RWPE2 (cell line): ENCODE data around the gene ACSM5.
"Not testable (repeated sequence)": the region's sequence is repeated elsewhere in the genome, so short reads cannot be mapped to it uniquely, and the experiment has no call there.

Experiments
- ATAC-seq: fragments of 200-7000 bp; cut with Tn5 transposase; 3 replicates; pipeline ENCODE4 v1.9.1; 2021; ENCODE audit warnings: low read depth
- DNase-seq: peaks from one replicate; pipeline ENCODE4 v3.0.0-alpha.2; 2020; ENCODE audit warnings: low spot score
- H3K27ac ChIP-seq: fragments of 450-650 bp; 2 replicates; pipeline ENCODE4 v1.5.1; 2017; ENCODE audit warnings: mild to moderate bottlenecking; ENCODE audit not compliant: poor library complexity, severe bottlenecking
- H3K27me3 ChIP-seq: fragments of 250-450 bp; sonication (Bioruptor Pico); 2 replicates; pipeline ENCODE4 v1.5.1; 2021; ENCODE audit warnings: mild to moderate bottlenecking, moderate library complexity; ENCODE audit not compliant: insufficient read depth, poor library complexity, severe bottlenecking
- H3K36me3 ChIP-seq: fragments of 250-450 bp; sonication (Bioruptor Pico); 2 replicates; pipeline ENCODE4 v1.5.1; 2020; ENCODE audit warnings: low read depth, mild to moderate bottlenecking, moderate library complexity
- H3K4me1 ChIP-seq: fragments of 250-450 bp; sonication (Bioruptor Pico); 2 replicates; pipeline ENCODE4 v1.5.1; 2021; ENCODE audit warnings: mild to moderate bottlenecking, moderate library complexity; ENCODE audit not compliant: insufficient read depth, poor library complexity, severe bottlenecking
- H3K4me3 ChIP-seq: fragments of 250-450 bp; sonication (Bioruptor Pico); 2 replicates; pipeline ENCODE4 v1.5.1; 2021; ENCODE audit warnings: mild to moderate bottlenecking, moderate library complexity; ENCODE audit not compliant: severe bottlenecking
- H3K9me3 ChIP-seq: fragments of 250-450 bp; sonication (Bioruptor Pico); 2 replicates; pipeline ENCODE4 v1.5.1; 2021; ENCODE audit warnings: mild to moderate bottlenecking, moderate library complexity; ENCODE audit not compliant: severe bottlenecking
- TF ChIP-seq, protein P1 (sequence below): fragments of 450-650 bp; IDR thresholded peaks from one replicate; pipeline ENCODE4 v1.5.1; 2017; ENCODE audit warnings: mild to moderate bottlenecking, moderate library complexity; ENCODE audit not compliant: poor library complexity, severe bottlenecking

ACSM5 gene

GRCh38 chr16:20477188-20477744, 67.9 kb downstream of the ACSM5 start:
- not testable (repeated sequence) for H3K27ac ChIP-seq, H3K4me3 ChIP-seq, H3K4me1 ChIP-seq, ATAC-seq, H3K9me3 ChIP-seq, H3K36me3 ChIP-seq, DNase-seq, H3K27me3 ChIP-seq

DNA sequence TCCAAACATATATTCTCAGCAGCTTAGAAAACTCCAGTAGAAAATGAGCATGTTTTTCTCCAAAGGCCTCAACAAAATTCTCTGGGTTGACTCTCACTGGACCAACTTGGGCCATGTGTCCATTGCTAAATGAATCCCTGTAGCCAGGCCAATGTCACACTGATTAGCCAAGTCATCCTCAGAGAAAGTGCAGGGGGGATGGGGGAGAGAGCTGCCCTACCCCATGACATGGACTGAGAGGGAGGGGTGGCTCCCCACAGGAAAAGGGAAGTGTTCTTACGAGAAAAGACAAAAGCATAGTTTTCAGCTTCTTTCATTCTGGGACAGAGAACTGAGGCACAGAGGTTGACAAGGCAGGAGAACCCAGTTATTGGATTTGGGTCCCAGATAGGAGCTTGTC, 74.7 kb downstream of the ACSM5 start:
- not testable (repeated sequence) for H3K27ac ChIP-seq, H3K36me3 ChIP-seq, DNase-seq, ATAC-seq, H3K27me3 ChIP-seq, H3K4me3 ChIP-seq, H3K9me3 ChIP-seq, H3K4me1 ChIP-seq

DNA sequence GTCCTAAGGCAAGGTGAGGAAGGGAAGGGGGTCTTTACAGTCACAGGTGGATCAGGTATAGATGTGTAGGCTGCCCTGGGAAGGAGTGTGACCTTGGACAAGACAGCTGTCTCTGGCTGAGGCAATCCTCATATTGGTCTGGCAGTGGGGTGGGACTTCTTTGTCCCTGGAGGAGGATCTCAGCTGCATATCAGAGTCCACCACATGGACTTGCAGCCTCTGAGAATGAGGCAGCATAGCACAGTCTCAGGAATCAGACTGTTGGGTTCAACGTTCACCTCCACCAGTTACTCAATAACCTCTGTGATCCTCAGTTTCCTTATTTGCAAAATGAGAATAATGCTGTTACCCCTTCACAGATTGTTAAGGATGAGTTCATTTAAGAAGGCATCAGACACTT, 75.4 kb downstream of the ACSM5 start:
- Histone ChIP-seq H3K27me3 (peaks cover 3% of the 10 kb centered on the region), H3K9me3 (no peaks in the 10 kb centered on the region), H3K27ac (no peak overlapping the region), H3K4me1 (no peaks in the 10 kb centered on the region), H3K4me3 (no peak overlapping the region), H3K36me3 (no peaks in the 10 kb centered on the region)
- no peak for ATAC-seq
- no peak for DNase-seq
- TF ChIP-seq, protein P1, sequence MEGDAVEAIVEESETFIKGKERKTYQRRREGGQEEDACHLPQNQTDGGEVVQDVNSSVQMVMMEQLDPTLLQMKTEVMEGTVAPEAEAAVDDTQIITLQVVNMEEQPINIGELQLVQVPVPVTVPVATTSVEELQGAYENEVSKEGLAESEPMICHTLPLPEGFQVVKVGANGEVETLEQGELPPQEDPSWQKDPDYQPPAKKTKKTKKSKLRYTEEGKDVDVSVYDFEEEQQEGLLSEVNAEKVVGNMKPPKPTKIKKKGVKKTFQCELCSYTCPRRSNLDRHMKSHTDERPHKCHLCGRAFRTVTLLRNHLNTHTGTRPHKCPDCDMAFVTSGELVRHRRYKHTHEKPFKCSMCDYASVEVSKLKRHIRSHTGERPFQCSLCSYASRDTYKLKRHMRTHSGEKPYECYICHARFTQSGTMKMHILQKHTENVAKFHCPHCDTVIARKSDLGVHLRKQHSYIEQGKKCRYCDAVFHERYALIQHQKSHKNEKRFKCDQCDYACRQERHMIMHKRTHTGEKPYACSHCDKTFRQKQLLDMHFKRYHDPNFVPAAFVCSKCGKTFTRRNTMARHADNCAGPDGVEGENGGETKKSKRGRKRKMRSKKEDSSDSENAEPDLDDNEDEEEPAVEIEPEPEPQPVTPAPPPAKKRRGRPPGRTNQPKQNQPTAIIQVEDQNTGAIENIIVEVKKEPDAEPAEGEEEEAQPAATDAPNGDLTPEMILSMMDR = no peak

DNA sequence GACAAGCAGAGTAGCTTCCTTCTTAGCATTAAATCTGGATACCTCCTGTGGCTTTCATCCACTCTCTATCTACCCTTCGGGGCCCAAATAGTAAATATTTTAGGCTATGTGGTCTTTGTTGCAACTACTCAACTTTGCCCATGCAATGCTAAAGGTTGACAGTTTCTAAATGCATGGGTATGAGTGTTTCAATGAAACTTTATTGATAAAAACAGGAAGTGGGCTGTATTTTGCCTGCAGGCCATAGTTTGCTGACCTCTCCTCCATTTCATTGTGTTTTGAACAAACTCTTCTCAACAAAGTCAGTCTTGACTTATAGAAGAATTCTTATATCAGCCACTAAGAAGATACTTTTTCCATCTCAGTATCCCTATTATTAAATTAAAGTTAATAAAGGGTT, 76.1 kb downstream of the ACSM5 start:
- Histone ChIP-seq H3K27me3 (peaks cover 3% of the 10 kb centered on the region), H3K4me1 (no peaks in the 10 kb centered on the region), H3K4me3 (no peak overlapping the region), H3K27ac (no peak overlapping the region), H3K9me3 (no peaks in the 10 kb centered on the region), H3K36me3 (no peaks in the 10 kb centered on the region)
- DNase-seq (no peak), ATAC-seq (no peak)
- TF ChIP-seq, protein P1 = no peak
